Measurements from ENCODE around the gene GPC5.

DNA sequence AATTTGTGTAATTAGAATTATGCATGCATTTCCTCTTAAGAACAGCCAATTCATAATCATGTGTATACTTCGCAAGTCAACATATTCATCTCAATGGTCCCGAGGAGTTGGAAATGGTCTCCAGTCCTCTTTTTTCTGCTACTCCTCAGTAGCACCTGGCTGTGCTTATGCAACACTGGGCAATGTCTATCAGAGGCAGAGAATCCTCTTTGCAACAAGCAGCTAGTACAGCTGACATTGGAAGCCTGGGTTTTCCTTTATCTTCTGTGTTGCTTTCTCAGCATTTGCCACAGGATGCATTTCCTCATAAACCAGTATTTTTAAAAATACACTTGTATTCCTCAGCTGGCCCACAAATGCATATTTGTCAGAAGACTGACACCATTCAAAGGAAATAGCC, 1422.9 kb downstream of the GPC5 start:
- no peak for TF ChIP-seq ZBTB7A (CRISPR knock-in tag; IDR thresholded peaks at IDR 0.05)
- no peak for TF ChIP-seq ZNF256 (CRISPR knock-in tag; conservative IDR thresholded peaks at IDR 0.05)

Measured in HepG2 (cell line).